Neutrophil (primary cell): ENCODE measurements around the gene INSM2.

Experiments used
- H3K27ac ChIP-seq: fragments of 200-600 bp; sonication (generic); 2 replicates; pipeline ENCODE4 v1.5.1; 2016; ENCODE audit warnings: mild to moderate bottlenecking, moderate library complexity
- H3K27me3 ChIP-seq: fragments of 200-600 bp; sonication (generic); 2 replicates; pipeline ENCODE4 v1.6.0; 2016; ENCODE audit warnings: mild to moderate bottlenecking
- H3K36me3 ChIP-seq: fragments of 200-600 bp; sonication (generic); 2 replicates; pipeline ENCODE4 v1.5.1; 2017
- H3K4me1 ChIP-seq, 2 experiments: fragments of 200-600 bp in 1 of 2; sonication (generic) in 1 of 2; 1 replicate in 1 of 2; 2 replicates in 1 of 2; pipeline versions ENCODE4 v1.5.1 to v1.6.1; 2013 to 2016; ENCODE audit warnings: low read depth in 1 of 2, low read length in 1 of 2, mild to moderate bottlenecking in 1 of 2, moderate library complexity in 1 of 2; ENCODE audit not compliant: control insufficient read depth in 1 of 2, insufficient read depth in 1 of 2
- H3K4me3 ChIP-seq, 2 experiments: fragments of 200-600 bp in 1 of 2; sonication (generic) in 1 of 2; 1 replicate in 1 of 2; 2 replicates in 1 of 2; pipeline ENCODE4 v1.5.1; 2013 to 2016; ENCODE audit warnings: low read depth in 1 of 2, low read length in 1 of 2, mild to moderate bottlenecking in 1 of 2, moderate library complexity in 1 of 2
- H3K9me3 ChIP-seq: fragments of 200-600 bp; sonication (generic); 2 replicates; pipeline ENCODE4 v1.5.1; 2016
- CTCF ChIP-seq: fragments of 200-600 bp; sonication (generic); IDR thresholded peaks from 2 replicates; pipeline ENCODE4 v1.5.1; 2016; ENCODE audit warnings: antibody characterized with exemption

The INSM2 gene

GRCh38 chr14:35549551-35549950 is 15.6 kb downstream of the INSM2 start:
- TF ChIP-seq CTCF: no peak
- H3K27me3 ChIP-seq: no peaks in the 10 kb centered on the region
- H3K36me3 ChIP-seq: no peaks in the 10 kb centered on the region
- no peaks in the 10 kb centered on the region for H3K9me3 ChIP-seq
- H3K27ac ChIP-seq: no peak overlapping the region
- H3K4me3 ChIP-seq: no peak overlapping the region
- no peaks in the 10 kb centered on the region for H3K4me1 ChIP-seq

- TF ChIP-seq CTCF: no peak
- no peak overlapping the region for H3K4me3 ChIP-seq
- no peaks in the 10 kb centered on the region for H3K27me3 ChIP-seq
Measured at GRCh38 chr14:35551081-35551480, 17.1 kb downstream of the INSM2 start.

GRCh38 chr14:35553808-35554207 is 19.8 kb downstream of the INSM2 start:
- Histone ChIP-seq H3K27ac (no peak overlapping the region), H3K4me1 (no peaks in the 10 kb centered on the region), H3K27me3 (no peaks in the 10 kb centered on the region), H3K36me3 (no peaks in the 10 kb centered on the region), H3K4me3 (no peak overlapping the region), H3K9me3 (no peaks in the 10 kb centered on the region)
- TF ChIP-seq CTCF: no peak

More at GRCh38 chr14:35551081-35551480, 17.1 kb downstream of the INSM2 start:
- no peaks in the 10 kb centered on the region for H3K9me3 ChIP-seq
- no peaks in the 10 kb centered on the region for H3K36me3 ChIP-seq
- H3K4me1 ChIP-seq: no peaks in the 10 kb centered on the region
- no peak overlapping the region for H3K27ac ChIP-seq

GRCh38 chr14:35556548-35556947 is 22.6 kb downstream of the INSM2 start:
- Histone ChIP-seq H3K9me3 (no peaks in the 10 kb centered on the region), H3K27me3 (no peaks in the 10 kb centered on the region), H3K4me1 (no peaks in the 10 kb centered on the region), H3K27ac (no peak overlapping the region), H3K4me3 (no peak overlapping the region), H3K36me3 (no peaks in the 10 kb centered on the region)
- TF ChIP-seq CTCF: no peak

- Histone ChIP-seq H3K36me3 (no peaks in the 10 kb centered on the region), H3K27ac (no peak overlapping the region), H3K4me1 (no peaks in the 10 kb centered on the region), H3K27me3 (no peaks in the 10 kb centered on the region), H3K9me3 (no peaks in the 10 kb centered on the region), H3K4me3 (no peak overlapping the region)
- TF ChIP-seq CTCF: no peak
Measured at GRCh38 chr14:35557221-35557747, 23.3 kb downstream of the INSM2 start.

GRCh38 chr14:35558680-35559079 is 24.7 kb downstream of the INSM2 start:
- H3K27me3 ChIP-seq: no peaks in the 10 kb centered on the region
- H3K36me3 ChIP-seq: no peaks in the 10 kb centered on the region
- H3K27ac ChIP-seq: no peak overlapping the region
- TF ChIP-seq CTCF: no peak
- H3K4me1 ChIP-seq: no peaks in the 10 kb centered on the region
- no peaks in the 10 kb centered on the region for H3K9me3 ChIP-seq
- H3K4me3 ChIP-seq: no peak overlapping the region
